DOHH2 (cell line): ENCODE results near the gene SULT6B1.
"Not testable (repeated sequence)": the region's sequence is repeated elsewhere in the genome, so short reads cannot be mapped to it uniquely, and the experiment has no call there.

ENCODE experiments used
- H3F3A ChIP-seq: fragments of 200-600 bp; sonication (generic), shearing (Covaris generic); 2 replicates; pipeline ENCODE4 v1.6.0; 2016; ENCODE audit warnings: antibody characterized with exemption, mild to moderate bottlenecking; ENCODE audit not compliant: control insufficient read depth, insufficient read depth
- H3K27ac ChIP-seq: fragments of 200-600 bp; sonication (generic); 2 replicates; pipeline ENCODE4 v1.5.1; 2014; ENCODE audit warnings: low read depth, mild to moderate bottlenecking, low read length, moderate library complexity
- H3K27me3 ChIP-seq: fragments of 200-600 bp; sonication (generic); 2 replicates; pipeline ENCODE4 v1.6.1; 2014; ENCODE audit warnings: mild to moderate bottlenecking, low read length, mixed read lengths; ENCODE audit not compliant: control insufficient read depth
- H3K36me3 ChIP-seq: fragments of 200-600 bp; sonication (generic); 2 replicates; pipeline ENCODE4 v1.6.1; 2014; ENCODE audit warnings: mild to moderate bottlenecking, low read length, moderate library complexity, mixed read lengths; ENCODE audit not compliant: control insufficient read depth
- H3K4me1 ChIP-seq: fragments of 200-600 bp; sonication (generic); 2 replicates; pipeline ENCODE4 v1.6.1; 2014; ENCODE audit warnings: mild to moderate bottlenecking, low read length, mixed read lengths; ENCODE audit not compliant: control insufficient read depth
- H3K4me2 ChIP-seq: fragments of 200-600 bp; sonication (generic); 2 replicates; pipeline ENCODE4 v1.6.0; 2014; ENCODE audit warnings: mild to moderate bottlenecking, low read length, moderate library complexity
- H3K4me3 ChIP-seq: fragments of 200-600 bp; sonication (generic); 2 replicates; pipeline ENCODE4 v1.5.1; 2014; ENCODE audit warnings: mild to moderate bottlenecking, low read length, mixed read lengths
- H3K79me2 ChIP-seq: fragments of 200-600 bp; sonication (generic); 2 replicates; pipeline ENCODE4 v1.6.1; 2014; ENCODE audit warnings: mild to moderate bottlenecking, low read length, mixed read lengths; ENCODE audit not compliant: control insufficient read depth
- H3K9me2 ChIP-seq: fragments of 200-600 bp; sonication (generic); replicated peaks from 2 replicates; pipeline ENCODE4 v1.6.1; 2014; ENCODE audit warnings: mild to moderate bottlenecking, low read length, mixed read lengths; ENCODE audit not compliant: control insufficient read depth
- H3K9me3 ChIP-seq: fragments of 200-600 bp; sonication (generic); 2 replicates; pipeline ENCODE4 v1.6.1; 2014; ENCODE audit warnings: antibody characterized with exemption, low read length, mixed read lengths; ENCODE audit not compliant: control insufficient read depth, insufficient read depth
- H4K20me1 ChIP-seq: fragments of 200-600 bp; sonication (generic); 2 replicates; pipeline ENCODE4 v1.6.0; 2014; ENCODE audit warnings: low read depth, mild to moderate bottlenecking, antibody characterized with exemption, low read length, moderate library complexity; ENCODE audit not compliant: control insufficient read depth, insufficient read depth
- CTCF ChIP-seq: fragments of 200-600 bp; sonication (generic); IDR thresholded peaks from one replicate; pipeline ENCODE4 v1.5.1; 2014; ENCODE audit warnings: antibody characterized with exemption, mild to moderate bottlenecking, low read depth, low read length; ENCODE audit not compliant: poor library complexity, severe bottlenecking
- EZH2phosphoT487 ChIP-seq: fragments of 200-600 bp; sonication (generic); IDR thresholded peaks from 2 replicates; pipeline ENCODE4 v1.6.1; 2017; ENCODE audit warnings: borderline replicate concordance, mild to moderate bottlenecking, antibody characterized with exemption, low read length, moderate library complexity, mixed read lengths

Gene SULT6B1

DNA sequence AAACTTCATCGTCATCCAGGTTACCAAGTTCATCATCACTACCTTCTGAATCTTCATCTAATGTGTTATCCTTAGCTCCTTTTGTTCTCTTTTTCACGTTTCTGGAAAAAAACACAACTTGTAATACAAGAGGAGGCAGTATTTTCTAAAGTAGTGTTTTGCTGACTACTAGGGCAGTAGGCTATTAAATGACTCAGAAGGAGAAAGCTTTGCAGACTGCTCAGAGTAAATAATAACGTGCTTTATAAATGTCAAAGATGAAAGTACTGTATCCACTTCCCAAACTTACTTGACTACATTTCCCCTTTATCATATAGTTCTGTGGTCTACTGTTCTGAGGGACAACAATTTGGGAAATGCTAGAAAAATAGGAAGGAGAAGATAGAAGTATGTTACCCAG, 23.5 kb upstream of the SULT6B1 start:
- Histone ChIP-seq H3K27me3 (no peaks in the 10 kb centered on the region), H3K36me3 (peaks cover 98% of the 10 kb centered on the region), H3K9me3 (peaks cover 3% of the 10 kb centered on the region; the same call in 1 of the 2 replicates), H3K9me2 (no peaks in the 10 kb centered on the region), H3K4me1 (peaks cover 10% of the 10 kb centered on the region), H3K4me3 (no peak overlapping the region), H3F3A (peaks cover 29% of the 10 kb centered on the region), H3K79me2 (peaks cover 53% of the 10 kb centered on the region), H3K27ac (no peak overlapping the region), H4K20me1 (no peaks in the 10 kb centered on the region), H3K4me2 (no peak overlapping the region)
- TF ChIP-seq CTCF (no peak), EZH2phosphoT487 (no peak)

GRCh38 chr2:37211212-37211611, 22.7 kb upstream of the SULT6B1 start:
- no peaks in the 10 kb centered on the region for H3K27me3 ChIP-seq
- TF ChIP-seq EZH2phosphoT487, result no peak
- TF ChIP-seq CTCF, result no peak
- no peaks in the 10 kb centered on the region for H3K9me2 ChIP-seq
- no peaks in the 10 kb centered on the region for H4K20me1 ChIP-seq
- H3K36me3 ChIP-seq, result peaks cover 98% of the 10 kb centered on the region
- H3F3A ChIP-seq, result peaks cover 29% of the 10 kb centered on the region
- peaks cover 3% of the 10 kb centered on the region; the same call in 1 of the 2 replicates for H3K9me3 ChIP-seq
- peaks cover 8% of the 10 kb centered on the region for H3K4me1 ChIP-seq
- H3K79me2 ChIP-seq, result peaks cover 60% of the 10 kb centered on the region
- no peak overlapping the region for H3K27ac ChIP-seq
- no peak overlapping the region for H3K4me3 ChIP-seq
- H3K4me2 ChIP-seq, result no peak overlapping the region

DNA sequence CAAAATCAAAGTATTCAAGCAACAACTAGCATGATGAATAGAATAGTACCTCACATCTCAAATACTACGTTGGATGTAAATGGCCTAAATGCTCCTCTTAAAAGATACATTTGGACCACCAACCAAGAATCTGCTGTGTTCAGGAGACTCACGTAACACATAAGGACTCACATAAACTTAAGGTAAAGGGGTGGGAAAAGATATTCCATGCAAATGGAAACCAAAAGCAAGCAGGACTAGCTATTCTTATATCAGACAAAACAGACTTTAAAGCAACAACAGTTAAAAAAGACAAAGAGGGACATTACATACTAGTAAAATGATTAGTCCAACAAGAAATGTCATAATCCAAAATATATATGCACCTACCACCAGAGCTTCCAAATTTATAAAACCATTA, 18.3 kb upstream of the SULT6B1 start:
- H3K27ac ChIP-seq, H3K9me3 ChIP-seq, H3K4me2 ChIP-seq, H3K9me2 ChIP-seq, H3K4me3 ChIP-seq, H3K27me3 ChIP-seq, H4K20me1 ChIP-seq, H3K4me1 ChIP-seq: not testable (repeated sequence)
- H3K36me3 ChIP-seq, result peaks cover 98% of the 10 kb centered on the region
- peaks cover 87% of the 10 kb centered on the region for H3K79me2 ChIP-seq
- H3F3A ChIP-seq, result peaks cover 23% of the 10 kb centered on the region

DNA sequence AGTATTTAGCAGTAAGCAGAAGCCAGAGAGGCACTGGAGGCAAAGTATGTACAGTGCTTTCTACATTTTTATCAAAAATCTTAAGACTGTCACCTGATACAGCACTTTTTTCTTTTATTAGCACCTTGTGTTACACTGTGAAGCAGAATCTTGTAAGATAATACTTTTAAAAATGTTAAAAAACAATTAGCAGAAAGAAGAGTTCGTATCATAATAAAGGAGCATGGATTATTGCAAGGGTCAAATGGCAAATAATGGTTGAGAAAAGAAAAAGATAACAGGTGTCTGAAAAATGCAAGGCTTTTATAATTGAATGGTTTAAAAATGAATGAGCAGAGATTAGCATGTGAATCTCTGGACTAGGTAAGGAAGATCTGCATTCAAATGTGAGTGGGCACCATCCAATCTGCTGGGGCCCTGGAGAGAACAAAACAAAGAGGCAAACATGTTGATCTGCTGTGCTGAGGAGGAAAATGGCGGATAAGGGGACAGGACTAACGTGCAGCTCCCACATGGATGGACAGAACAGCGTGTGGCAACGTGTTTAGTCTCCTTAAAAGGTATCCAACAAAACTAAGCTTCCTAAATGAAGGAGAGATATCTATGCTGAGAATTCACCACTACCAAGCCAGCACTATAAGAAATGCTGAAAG, 17.3 kb upstream of the SULT6B1 start:
- no peak for TF ChIP-seq EZH2phosphoT487
- TF ChIP-seq CTCF, result no peak
- H3K4me3 ChIP-seq, result no peak overlapping the region
- no peaks in the 10 kb centered on the region for H3K9me2 ChIP-seq
- H3K9me3 ChIP-seq, result peaks cover 3% of the 10 kb centered on the region; the same call in 1 of the 2 replicates
- H3F3A ChIP-seq, result peaks cover 28% of the 10 kb centered on the region
- H3K27me3 ChIP-seq, result no peaks in the 10 kb centered on the region
- peaks cover 9% of the 10 kb centered on the region for H3K4me1 ChIP-seq
- peaks cover 87% of the 10 kb centered on the region for H3K79me2 ChIP-seq
- no peak overlapping the region for H3K4me2 ChIP-seq
- peaks cover 98% of the 10 kb centered on the region for H3K36me3 ChIP-seq
- no peaks in the 10 kb centered on the region for H4K20me1 ChIP-seq
- H3K27ac ChIP-seq, result no peak overlapping the region

DNA sequence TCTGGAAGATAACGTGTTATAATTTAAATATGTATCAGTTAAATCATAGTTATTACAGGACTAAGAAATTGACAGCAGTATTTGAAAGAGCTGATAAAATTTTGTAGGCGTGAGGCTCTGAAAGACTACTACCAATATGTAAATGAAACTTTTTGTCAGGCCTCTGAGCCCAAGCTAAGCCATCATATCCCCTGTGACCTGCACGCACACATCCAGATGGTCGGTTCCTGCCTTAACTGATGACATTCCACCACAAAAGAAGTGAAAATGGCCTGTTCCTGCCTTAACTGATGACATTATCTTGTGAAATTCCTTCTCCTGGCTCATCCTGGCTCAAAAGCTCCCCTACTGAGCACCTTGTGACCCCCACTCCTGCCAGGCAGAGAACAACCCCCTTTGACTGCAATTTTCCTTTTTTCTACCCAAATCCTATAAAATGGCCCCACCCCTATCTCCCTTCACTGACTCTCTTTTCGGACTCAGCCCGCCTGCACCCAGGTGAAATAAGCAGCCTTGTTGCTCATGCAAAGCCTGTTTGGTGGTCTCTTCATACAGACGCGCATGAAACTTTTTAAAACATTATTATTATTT, 16.7 kb upstream of the SULT6B1 start:
- peaks cover 89% of the 10 kb centered on the region for H3K79me2 ChIP-seq
- H4K20me1 ChIP-seq, H3K9me3 ChIP-seq, H3K4me3 ChIP-seq, H3K27ac ChIP-seq, H3K27me3 ChIP-seq, H3K4me2 ChIP-seq, H3K9me2 ChIP-seq: not testable (repeated sequence)
- peaks cover 98% of the 10 kb centered on the region for H3K36me3 ChIP-seq
- H3F3A ChIP-seq, result peaks cover 30% of the 10 kb centered on the region
- peaks cover 15% of the 10 kb centered on the region for H3K4me1 ChIP-seq
